ENCODE measurements around the gene POR.

Gene POR

GRCh38 chr7:75950111-75950681 is 35.2 kb downstream of the POR start:
- no peak for TF ChIP-seq CTCF (IDR thresholded peaks at IDR 0.05)

DNA sequence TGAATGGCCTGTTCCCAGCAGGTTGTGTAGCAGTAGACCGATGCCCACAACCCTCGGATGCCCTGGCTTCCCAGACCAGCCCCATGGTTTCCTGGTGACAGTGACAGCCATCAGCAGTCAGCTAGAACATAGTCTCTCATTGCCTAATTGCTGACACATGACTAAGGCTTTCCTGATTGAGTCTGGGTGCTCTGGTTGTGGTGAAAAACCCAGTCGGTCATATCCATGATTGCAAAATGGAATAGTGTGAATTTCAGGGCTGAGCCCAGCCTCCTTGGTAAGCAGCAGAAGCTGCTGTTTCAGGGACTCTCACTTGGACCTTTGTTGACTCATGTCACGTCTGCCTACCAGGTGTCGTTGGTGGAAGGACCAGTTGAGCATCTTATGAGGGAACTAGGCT is 36.6 kb downstream of the POR start:
- TF ChIP-seq CTCF (IDR thresholded peaks at IDR 0.05) = no peak

- TF ChIP-seq CTCF (IDR thresholded peaks at IDR 0.05) = no peak
Observed at GRCh38 chr7:75953431-75953830, 38.5 kb downstream of the POR start.

- TF ChIP-seq CTCF (IDR thresholded peaks at IDR 0.05) = no peak
Observed at GRCh38 chr7:75953931-75954330, 39.0 kb downstream of the POR start.

GRCh38 chr7:75955331-75955955 is 40.5 kb downstream of the POR start:
- no peak for TF ChIP-seq CTCF (IDR thresholded peaks at IDR 0.05)

DNA sequence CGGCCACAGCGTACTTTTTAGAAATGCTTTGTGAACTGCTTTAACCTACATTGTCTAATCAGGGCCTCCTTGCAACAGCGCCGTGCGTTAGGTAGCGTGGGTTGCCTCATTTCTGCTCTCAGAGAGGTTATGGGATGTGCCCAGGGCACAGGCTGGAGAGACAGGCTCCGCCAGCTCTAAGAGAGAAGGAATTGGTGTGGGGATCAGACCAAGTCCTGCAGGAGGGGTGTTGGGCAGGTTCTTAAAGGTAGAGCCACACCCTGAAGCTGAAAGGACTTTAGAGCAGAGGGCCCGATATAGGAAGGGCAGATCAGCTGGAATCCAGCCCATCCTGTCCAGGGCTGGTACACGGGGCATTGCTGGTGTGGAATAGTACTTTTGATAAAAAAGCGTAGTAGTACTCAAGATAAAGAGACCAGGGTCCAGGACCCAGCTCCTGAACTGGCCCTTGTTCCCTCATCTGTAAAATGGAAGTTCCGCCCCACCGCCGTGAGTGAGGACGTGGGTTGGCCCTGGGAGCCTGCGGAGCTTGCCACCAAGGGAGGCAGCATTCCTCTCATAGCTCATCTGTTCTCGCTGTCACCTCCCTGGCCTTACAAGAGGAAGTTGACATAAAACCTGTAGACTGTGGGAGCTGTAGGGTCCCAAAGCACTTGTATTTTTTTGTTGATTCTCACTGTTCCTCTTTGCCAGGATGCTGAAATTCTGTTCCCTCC is 42.2 kb downstream of the POR start:
- TF ChIP-seq CTCF (IDR thresholded peaks at IDR 0.05) = no peak

DNA sequence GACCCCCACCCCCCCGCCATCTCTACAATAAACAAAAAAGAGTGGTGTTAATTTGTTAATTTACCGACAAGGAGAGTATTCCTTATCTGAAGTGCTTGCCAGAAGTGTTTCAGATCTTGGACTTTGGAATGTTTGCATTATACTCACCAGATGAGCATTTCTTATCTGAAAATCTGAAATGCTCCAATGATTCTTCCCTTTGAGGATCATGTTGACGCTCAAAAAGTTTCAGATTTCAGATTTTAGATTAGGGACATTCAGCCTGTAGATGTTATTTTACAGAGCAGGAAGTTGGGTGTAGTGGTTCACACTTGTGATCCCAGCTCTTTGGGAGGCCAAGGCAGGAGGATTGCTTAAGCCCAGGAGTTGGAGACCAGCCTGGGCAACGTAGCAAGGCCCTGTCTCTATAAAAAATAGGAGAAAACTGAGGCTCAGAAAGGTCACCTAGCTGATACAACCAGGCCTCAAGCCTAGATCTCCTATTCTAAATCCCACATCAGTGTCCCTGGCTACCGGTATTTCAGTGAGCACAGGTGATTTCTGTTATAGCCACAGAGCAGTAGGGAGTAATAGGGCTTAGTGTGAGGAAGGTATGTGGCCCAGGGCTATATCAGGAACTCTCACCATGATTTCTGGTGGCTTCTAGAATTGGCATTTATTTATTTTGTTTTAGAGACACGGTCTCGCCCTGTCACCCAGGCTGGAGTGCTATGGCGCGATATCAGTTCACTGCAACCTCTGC is 44.0 kb downstream of the POR start:
- no peak for TF ChIP-seq CTCF (IDR thresholded peaks at IDR 0.05)

Data from LNCAP (cell line).